ENCODE results near the gene TAF1D. TPM values are rescaled to one million over a fixed set of nuclear protein-coding genes. Genes with fewer than 3 reads are reported as not detected.
"Not testable (repeated sequence)": the region's sequence is repeated elsewhere in the genome, so short reads cannot be mapped to it uniquely, and the experiment has no call there.

TAF1D gene, protein sequence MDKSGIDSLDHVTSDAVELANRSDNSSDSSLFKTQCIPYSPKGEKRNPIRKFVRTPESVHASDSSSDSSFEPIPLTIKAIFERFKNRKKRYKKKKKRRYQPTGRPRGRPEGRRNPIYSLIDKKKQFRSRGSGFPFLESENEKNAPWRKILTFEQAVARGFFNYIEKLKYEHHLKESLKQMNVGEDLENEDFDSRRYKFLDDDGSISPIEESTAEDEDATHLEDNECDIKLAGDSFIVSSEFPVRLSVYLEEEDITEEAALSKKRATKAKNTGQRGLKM
- total RNA-seq (2014; rRNA removed; shearing (Covaris generic)): 233 and 294 TPM in 2 replicates
- 529 and 667 TPM in 2 replicates for polyA plus RNA-seq (2014; cell fraction: nucleus; rRNA removed)

DNA sequence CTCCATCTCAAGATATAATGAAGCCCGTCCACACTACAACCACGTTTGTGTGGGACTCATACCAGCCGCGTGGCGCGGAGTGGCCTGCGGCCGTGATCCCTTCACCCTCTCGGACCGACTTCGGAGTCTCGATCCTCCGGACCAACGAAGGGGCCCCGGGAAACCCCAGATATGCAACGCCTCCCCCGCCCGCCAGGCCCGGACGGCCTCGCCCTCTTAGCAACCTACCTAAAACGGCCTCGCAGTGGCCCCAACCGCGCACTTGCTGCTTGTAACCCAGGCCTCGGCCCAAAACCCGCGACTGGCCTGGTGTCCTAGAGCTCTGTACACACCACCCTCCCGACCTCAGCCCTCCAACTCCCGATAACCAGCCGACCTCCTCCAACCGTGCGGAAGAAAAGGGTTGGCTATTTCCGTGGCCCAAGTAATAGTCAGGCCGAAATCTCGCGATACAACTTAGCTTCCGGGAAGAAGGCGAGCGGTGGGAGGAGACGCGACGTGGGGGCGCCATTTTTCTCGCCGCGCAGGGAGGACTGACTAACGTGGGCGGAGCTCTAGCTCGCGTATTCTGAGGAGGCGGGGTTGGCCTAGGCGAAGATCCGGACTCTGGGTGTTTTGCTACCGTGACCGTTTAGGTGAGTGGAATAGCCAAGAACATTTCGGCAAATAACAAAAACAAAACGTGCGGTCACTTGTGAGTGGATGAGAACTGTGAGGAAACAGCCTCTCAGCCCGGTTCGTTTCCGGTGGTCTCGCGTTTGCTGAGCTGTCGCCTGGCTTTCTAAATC, at the start of gene TAF1D, which contains the start of gene C11orf54:
Gene TAF1D (minus strand): TSS at position 402 of the 788 bp plus-strand sequence. CDS start 2,191 bp downstream, outside the sequence.
Gene C11orf54 (plus strand): TSS at position 579 of the 788 bp plus-strand sequence. CDS start 5,722 bp downstream, outside the sequence.
- DNase-seq (ENCODE audit: extremely low read depth, low read depth): peak; percentile 97

DNA sequence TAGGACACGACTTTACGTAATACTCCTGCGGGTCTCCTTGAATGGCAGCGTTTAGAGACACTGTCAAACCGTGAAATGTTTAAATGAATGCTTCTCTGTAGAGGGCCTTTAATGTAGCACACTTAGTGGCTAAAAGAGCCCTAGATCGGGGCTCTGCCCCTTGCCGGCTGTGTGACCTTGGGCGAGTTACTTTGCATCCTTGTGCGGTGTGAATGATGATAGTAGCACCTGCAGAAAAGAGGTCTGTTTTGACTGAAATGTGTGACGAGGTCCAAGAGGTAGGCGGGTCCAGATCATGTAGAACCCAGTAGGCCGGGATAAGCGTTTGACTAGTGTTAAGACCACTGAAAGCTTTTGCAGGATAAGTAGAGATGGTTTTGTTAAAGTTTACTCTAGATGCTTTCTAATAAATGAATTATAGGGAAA, 43.7 kb upstream of the TAF1D start:
- no peak for DNase-seq (ENCODE audit: extremely low read depth, low read depth)

DNA sequence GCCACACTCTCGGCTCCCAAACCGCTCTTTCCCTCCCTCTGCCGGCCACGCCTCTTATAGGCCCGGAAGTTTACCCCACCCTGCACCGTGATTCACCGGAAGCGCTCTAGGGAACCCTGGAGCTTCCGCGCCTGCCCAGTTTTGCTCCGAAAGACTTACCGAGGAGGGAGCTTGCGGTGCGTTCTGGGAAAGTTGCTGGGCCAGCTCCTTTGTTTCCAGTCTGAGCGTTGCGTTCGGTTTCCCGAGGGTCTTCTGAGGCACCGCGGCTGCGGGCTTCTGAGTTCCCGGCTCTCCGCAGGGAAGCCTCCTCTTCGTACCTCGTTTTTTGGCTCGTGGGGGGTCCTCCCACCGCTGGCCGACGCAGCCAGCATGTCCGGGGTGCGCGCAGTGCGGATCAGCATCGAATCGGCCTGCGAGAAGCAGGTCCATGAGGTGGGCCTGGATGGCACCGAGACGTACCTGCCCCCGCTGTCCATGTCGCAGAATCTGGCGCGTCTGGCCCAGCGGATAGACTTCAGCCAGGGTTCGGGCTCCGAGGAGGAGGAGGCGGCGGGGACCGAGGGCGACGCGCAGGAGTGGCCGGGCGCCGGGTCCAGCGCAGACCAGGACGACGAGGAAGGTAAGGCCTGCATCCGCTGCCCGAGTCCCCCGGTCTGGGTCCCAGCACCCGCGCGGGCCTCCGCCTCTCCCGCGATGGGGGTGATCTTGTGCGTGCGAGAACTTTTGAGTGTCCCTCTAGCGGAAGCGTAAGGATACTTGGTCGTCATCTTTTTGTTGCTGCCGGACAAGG, 43.0 kb upstream of the TAF1D start, which contains the start of gene MED17:
Gene MED17 (plus strand): TSS at position 138 of the 790 bp plus-strand sequence. CDS start 232 bp downstream, at position 370.
- peak; percentile 87 for DNase-seq (ENCODE audit: extremely low read depth, low read depth)

DNA sequence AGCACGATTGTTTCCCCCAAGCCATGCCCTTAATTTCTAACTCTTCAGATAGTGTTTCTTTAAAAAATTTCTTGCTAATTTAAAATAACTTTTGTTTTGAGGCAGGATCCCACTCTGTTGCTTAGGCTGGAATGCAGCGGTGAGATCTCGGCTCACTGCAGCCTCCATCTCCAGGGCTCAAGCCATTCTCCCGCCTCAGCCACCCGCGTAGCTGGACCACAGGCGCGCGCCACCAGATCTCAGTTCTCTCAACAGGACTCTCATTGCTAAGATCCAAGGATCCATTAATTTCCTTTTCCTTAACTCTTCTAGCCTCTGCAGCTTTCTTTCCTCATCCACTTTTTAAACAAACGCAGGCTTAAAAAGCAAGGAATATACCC, 42.5 kb upstream of the TAF1D start:
- DNase-seq (ENCODE audit: extremely low read depth, low read depth): no peak

DNA sequence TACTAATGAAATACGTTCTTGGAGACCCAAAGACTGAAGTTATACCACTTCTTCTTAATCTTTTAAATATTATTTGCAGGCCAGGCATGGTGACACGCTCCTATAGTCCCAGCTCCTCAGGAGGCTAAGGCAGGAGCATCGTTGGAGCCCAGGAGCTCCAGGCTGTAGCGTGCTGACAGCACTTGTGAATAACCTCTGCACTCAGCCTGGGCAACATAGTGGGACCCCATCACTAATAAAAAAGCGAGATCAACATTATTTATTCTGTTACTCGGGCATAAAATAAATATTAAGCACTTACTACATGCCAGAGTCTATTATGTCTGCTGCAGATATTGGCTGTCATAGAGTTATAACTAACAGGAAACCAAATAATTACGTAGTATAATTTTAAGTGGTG, 42.1 kb upstream of the TAF1D start:
- DNase-seq (ENCODE audit: extremely low read depth, low read depth): no peak

DNA sequence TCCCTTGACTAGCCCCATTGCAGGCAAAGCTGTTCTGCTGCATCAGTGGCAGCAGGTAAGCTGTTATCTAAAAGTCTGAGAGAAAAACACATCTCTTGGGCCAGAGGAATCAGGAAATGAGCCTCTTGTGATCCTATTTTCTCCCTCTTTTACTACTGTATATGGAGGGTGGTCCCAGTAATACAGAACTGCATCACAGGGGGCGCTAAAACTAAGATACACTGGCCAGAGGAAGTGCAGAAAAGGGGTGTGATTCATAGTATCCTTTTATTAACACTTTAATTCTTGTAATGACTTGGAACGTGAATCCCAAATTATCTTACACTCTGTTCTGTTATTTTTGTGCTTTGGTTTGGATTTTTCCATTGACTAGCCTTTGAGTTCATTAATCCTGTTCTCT, 34.0 kb upstream of the TAF1D start:
- no peak for DNase-seq (ENCODE audit: extremely low read depth, low read depth)

DNA sequence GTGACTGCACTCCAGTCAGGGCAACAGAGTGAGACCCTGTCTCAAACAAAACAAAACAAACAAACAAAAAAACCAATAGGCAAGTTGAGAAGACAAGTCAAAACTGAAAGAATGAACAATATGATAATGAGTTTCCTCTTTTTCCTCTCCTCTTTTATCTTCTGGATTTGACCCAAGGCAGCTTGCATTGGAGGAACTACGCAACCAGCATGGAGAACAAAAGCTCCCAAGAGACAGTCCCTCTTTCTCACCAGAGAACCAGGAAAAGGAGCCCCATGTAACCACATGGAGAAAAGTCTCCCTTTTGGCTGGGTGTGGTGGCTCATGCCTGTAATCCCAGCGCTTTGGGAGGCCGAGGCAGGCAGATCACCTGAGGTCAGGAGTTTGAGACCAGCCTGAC, 33.3 kb upstream of the TAF1D start:
- not testable (repeated sequence) for DNase-seq (ENCODE audit: extremely low read depth, low read depth)

DNA sequence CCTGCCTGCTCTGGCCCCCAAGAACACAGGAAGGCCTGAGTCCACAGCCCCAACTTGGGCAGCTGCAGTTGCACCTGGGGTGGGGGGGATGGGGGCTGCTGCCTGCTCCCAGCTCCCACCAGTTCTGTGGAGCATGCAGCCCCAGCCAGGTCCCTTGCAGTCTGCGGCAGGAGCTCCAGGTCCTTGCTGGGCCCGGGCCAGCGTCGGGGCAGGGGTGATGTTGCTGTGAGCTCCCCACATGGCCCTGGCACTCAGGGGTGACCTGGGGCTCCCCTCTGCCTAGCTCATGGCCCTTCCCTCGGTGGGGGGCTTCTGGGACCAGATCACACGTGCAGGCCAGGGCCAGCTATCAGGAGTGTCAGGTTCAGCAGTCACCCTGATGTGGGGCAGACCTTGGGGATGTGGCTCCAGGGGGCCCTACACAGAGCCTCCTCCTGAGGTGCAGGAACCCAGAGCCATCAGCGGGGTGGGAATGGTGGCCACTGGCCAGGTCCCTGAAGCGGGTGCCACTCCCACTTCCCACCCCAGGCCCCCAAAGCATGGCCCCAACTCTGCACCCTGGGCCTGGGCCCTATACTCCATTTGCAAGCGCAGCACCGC, 32.4 kb upstream of the TAF1D start:
- DNase-seq (ENCODE audit: extremely low read depth, low read depth): no peak

DNA sequence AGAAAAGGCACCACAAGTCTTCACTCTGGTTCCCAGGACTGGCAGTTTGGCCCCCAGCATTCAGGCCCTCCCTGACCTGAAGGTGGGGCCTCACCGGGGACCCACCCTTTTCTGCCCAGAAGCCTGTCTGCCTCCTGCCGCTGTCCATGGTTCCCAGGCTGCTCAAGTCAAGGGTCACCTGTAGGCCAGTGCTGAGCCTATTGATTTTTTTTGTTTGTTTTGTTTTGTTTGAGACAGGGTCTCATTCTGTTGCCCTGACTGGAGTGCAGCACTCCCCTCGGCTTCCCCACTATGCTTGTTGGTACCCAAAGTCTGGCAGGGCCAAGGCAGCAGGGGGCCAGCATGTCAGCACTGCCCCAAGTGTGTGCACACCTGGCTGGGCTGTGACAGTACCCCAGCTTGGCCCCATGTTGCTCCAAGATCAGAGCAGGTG, 31.8 kb upstream of the TAF1D start:
- no peak for DNase-seq (ENCODE audit: extremely low read depth, low read depth)

DNA sequence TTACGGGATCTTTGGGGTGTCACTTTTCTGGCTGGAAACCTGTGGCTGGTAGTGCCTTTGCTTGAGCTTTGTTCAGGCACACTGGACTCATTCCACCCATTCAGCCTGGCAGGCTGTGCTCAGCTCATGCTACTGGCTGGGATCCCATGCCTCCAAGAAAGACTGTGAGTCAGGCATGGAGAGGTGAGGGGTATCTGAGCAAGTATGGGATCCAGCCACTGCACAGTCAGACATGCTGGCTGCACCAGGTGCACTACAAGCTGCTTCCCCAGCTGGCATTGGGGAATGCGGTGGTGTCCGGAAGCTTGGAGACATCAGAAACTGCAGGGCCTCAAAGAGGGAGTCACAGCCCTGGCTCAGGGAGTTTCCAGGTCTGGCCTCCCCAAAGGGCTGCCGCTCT, 30.8 kb upstream of the TAF1D start:
- DNase-seq (ENCODE audit: extremely low read depth, low read depth): no peak

DNA sequence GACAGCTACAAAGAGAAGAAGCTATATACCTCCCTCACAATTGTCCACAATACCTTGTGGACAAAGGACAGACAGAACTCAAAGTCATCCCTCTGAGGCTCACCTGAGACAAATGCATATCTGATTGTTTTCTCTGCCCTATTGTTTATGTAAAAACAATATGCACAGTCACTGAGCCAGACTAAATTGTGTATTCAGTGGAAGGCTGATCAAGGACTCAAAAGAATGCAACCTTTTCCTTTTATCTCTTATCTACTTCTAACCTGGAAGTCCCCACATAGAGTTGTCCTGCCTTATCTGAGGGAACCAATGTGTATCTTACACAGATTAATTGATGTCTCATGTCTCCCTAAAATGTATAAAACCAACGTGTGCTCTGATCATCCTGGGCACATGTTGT, 28.9 kb upstream of the TAF1D start:
- no peak for DNase-seq (ENCODE audit: extremely low read depth, low read depth)

DNA sequence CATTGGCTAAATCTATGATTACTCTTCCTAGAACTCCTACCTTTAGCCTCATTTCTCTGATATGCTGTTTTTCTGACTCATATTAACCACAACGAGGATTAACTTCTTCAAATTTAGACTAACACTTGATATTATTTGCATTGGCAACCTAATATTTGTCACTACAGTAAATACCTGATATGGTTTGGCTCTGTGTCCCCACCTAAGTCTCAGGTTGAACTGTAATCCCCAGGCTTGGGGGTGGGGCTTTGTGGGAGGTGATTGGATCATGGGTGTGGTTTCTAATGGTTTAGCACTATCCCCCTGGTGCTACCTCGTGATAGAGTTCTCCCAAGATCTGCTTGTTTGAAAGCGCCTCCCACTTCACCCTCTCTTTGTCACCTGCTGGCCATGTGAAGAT, 25.7 kb upstream of the TAF1D start:
- no peak for DNase-seq (ENCODE audit: extremely low read depth, low read depth)

DNA sequence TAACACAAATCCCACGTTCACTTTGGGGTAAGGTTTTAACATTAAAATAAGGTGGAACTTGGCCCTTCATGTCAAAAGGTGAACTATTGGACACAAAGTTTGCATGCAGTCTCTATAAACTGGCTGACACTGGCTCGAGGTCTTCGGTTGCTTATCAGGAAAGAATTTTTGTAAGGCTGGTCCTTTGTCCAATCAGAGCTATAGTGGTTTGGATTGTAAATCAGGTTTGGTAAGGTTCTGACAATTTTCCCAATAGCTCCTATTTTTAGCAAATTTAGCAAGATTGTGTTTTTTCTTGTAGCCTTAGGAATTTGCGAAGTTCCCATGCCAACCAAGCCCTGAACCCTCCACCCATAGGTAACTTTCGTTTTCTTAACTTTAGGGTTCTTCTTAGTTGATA, 25.2 kb upstream of the TAF1D start:
- no peak for DNase-seq (ENCODE audit: extremely low read depth, low read depth)

DNA sequence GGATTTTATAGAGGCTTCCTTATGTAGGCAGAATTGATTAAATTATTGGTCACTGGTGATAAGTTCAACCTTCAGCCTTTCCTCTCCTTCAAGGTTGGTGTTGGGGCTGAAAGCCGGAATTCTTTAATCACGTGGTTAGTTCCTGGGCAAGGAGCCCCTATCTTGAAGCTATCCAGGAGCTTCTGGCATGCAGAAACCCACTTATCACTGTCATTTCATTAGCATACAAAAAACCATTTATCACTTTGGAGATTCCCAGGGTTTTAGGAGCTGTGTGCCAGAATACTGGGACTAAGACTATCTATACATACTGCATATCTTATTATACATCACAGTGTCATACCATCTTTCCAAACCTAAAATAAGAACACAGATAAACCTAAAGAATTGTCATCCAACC, 24.3 kb upstream of the TAF1D start:
- no peak for DNase-seq (ENCODE audit: extremely low read depth, low read depth)

DNA sequence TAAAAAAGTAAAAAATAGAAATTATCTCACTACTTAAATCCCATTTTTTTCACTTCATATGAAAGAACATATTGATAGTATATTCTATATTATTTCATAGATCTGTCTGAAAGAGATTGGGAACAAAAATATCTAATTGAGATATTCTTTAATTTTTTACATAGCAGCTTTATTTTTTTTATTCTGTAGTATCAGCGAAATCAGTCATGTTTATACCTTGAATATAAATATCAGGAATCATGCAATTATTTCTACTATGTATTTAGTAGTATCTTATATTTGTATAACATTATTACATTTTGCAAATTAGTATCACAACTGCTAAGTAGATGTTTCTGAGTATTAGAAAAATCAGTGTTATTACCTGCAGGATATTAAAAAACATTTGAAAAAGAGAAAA, 20.6 kb upstream of the TAF1D start:
- DNase-seq (ENCODE audit: extremely low read depth, low read depth): no peak

DNA sequence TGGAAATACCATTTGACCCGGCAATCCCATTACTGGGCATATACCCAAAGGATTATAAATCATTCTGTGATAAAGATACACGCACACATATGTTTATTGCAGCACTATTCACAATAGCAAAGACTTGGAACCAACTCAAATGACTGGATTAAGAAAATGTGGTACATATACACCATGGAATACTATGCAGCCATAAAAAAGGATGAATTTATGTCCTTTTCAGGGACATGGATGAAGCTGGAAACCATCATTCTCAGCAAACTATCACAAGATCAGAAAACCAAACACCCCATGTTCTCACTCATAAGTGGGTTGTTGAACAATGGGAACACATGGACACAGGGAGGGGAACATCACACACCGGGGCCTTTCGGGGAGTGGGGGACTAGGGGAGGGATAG, 17.8 kb upstream of the TAF1D start:
- DNase-seq (ENCODE audit: extremely low read depth, low read depth): not testable (repeated sequence)

DNA sequence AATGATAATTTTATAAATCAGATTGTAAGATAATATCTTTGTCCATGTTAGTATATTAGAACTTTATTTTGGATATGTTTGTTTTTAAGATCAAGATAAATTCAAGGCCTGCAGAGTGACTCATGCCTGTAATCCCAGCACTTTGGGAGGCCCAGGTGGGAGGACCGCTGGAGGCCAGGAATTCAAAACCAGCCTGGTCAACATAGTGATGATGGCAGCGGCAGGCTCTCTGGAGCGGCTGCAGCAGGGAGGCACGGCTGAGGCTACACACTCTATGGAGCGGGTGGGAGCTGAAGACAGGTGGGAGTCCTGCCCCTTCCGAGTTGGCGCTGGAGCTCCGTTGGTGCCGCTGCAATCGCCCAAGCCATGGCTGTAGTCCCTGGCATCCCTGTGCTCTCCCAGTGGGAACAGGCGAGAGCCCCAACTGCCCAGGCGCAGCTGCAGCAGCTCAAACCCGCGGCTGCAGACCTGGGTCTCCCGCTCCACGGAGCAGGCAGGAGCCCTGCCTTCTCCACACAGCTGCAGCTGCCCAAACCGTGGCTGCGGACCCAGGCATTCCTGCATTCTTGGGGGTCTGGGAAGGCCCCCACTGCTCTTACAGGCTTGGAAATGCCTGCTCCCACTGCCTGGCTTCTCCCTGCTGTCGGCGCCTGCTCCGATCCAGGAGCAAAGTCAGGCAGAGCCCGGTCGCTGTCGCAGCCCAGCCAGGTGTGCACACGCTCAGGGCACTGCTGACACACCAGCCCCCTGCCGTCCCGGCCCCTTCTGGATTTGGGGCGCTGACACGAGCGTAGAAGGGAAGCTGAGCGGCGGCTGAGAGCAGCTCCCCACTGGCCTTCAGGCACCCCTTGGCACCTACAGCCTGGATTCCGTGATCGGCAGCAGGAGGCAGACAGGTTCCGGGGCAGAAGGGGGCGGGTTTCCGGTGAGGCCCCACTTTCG, 16.9 kb upstream of the TAF1D start:
- no peak for DNase-seq (ENCODE audit: extremely low read depth, low read depth)

DNA sequence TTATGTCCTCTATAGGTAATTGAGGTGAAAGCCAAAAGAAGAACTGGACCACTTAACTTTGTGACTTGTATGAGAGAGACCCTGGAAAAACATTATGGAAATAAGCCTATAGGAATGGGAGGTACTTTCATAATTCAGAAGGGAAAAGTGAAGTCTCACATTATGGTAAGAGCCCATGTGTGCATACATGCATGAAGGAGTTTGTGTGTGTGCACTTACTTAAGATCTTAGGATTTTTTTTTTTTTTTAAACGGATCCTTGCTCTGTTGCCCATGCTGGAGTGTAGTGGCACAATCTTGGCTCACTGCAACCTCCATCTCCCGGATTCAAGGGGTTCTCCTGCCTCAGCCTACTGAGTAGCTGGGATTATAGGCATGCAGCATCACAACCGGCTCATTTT, 16.0 kb upstream of the TAF1D start:
- no peak for DNase-seq (ENCODE audit: extremely low read depth, low read depth)

DNA sequence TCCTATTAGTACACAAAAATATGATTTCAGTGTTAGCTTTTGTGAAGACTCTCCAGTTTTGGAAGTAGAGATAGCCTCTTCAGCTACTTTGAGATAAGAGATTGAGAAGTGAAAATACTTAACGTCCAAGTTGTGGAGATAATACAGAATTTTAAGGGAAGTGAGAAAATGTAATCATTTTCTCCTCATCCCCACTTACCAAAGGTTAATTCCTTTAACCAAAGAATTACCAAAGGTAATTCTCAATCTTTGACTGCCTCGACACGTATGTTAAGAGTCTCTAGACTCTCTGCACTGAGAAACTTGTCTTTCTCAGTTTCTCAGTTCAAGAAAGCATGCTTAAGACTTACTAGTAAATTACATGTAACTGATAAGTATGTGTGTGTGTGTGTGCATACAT, 15.5 kb upstream of the TAF1D start:
- DNase-seq (ENCODE audit: extremely low read depth, low read depth): no peak
